ENCODE measurements around the gene B4GALNT4. TPM values are rescaled to one million over a fixed set of nuclear protein-coding genes. Genes with fewer than 3 reads are reported as not detected.
"Not testable (repeated sequence)": the region's sequence is repeated elsewhere in the genome, so short reads cannot be mapped to it uniquely, and the experiment has no call there.

B4GALNT4 gene
- total RNA-seq, 3 donors from 2014 or later (not counting 1 experiment from before 2014, with no cell fraction given): 0.66 to 1.5 (median 1.5) TPM

GRCh38 chr11:385594-386351 is 16.5 kb downstream of the B4GALNT4 start:
- TF ChIP-seq CTCF (IDR thresholded peaks at IDR 0.05): no peak
- Histone ChIP-seq H3K27ac (ENCODE audit: low read length) (no peak overlapping the region), H3K4me3 (ENCODE audit: low read length) (no peak overlapping the region), H3K9me3 (ENCODE audit: control insufficient read depth, insufficient read depth, low read length) (peaks cover 13% of the 10 kb centered on the region), H3K36me3 (ENCODE audit: control insufficient read depth, insufficient read depth, low read length) (no peaks in the 10 kb centered on the region), H3K27me3 (ENCODE audit: control insufficient read depth, insufficient read depth, low read length) (peaks cover 2% of the 10 kb centered on the region), H3K4me1 (ENCODE audit: control insufficient read depth, insufficient read depth, low read length) (peaks cover 27% of the 10 kb centered on the region)
- H3K36me3 Mint-ChIP-seq: no peaks in the 10 kb centered on the region
- intact Hi-C loops (cut with micrococcal nuclease): loop anchor here (5.0 kb wide), 1 partner anchor 187 kb away; no protein-coding TSS in a partner anchor
- peaks cover 18 to 29% of the 10 kb centered on the region in 2 donors for H3K4me1 Mint-ChIP-seq
- no peak overlapping the region for H3K27ac Mint-ChIP-seq
- no peaks in the 10 kb centered on the region for H3K9me3 Mint-ChIP-seq
- H3K27me3 Mint-ChIP-seq (ENCODE audit: low read depth in 2 of 2): peaks cover 0 to 14% of the 10 kb centered on the region in 2 donors
- 92% methylated on average over 13 of the region's 19 CpGs for WGBS (ENCODE audit: insufficient coverage)
- ATAC-seq (no peak), DNase-seq (no peak)
- no peak overlapping the region for H3K4me3 Mint-ChIP-seq

DNA sequence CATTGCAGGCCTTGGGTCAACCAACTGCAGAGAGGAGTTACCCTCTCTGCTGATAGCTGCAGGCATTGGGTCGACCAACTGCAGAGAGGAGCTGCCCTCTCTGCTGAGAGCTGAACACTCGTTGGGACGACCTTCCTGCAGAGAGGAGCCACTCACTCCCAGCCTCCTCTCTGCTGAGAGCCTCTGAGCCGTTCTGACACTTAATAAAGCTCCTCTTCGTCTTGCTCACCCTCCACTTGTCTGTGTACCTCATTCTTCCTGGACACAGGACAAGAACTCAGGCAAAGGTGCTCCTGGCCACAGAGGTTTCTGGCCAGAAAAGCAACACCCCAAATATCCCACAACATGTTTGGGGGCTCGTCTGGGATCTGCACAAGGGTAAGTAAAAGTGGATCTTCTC is 17.2 kb downstream of the B4GALNT4 start:
- H3K9me3 ChIP-seq (ENCODE audit: control insufficient read depth, insufficient read depth, low read length): peaks cover 13% of the 10 kb centered on the region
- no peaks in the 10 kb centered on the region for H3K36me3 ChIP-seq (ENCODE audit: control insufficient read depth, insufficient read depth, low read length)
- Mint-ChIP-seq H3K4me3 (no peak overlapping the region), H3K27me3 (ENCODE audit: low read depth in 2 of 2) (peaks cover 0 to 11% of the 10 kb centered on the region in 2 donors), H3K27ac (no peak overlapping the region), H3K9me3 (no peaks in the 10 kb centered on the region), H3K4me1 (peaks cover 18 to 29% of the 10 kb centered on the region in 2 donors), H3K36me3 (no peaks in the 10 kb centered on the region)
- WGBS (ENCODE audit: insufficient coverage): 96% methylated on average over 6 of the region's 6 CpGs
- no peak overlapping the region for H3K27ac ChIP-seq (ENCODE audit: low read length)
- no peak for TF ChIP-seq CTCF (IDR thresholded peaks at IDR 0.05)
- H3K4me3 ChIP-seq (ENCODE audit: low read length): no peak overlapping the region
- ATAC-seq (no peak), DNase-seq (no peak)
- H3K27me3 ChIP-seq (ENCODE audit: control insufficient read depth, insufficient read depth, low read length): no peaks in the 10 kb centered on the region
- peaks cover 27% of the 10 kb centered on the region for H3K4me1 ChIP-seq (ENCODE audit: control insufficient read depth, insufficient read depth, low read length)
- intact Hi-C loops (cut with micrococcal nuclease): loop anchor here (5.0 kb wide), 1 partner anchor 186 kb away; no protein-coding TSS in a partner anchor

- peak overlapping the region; percentile 14 for H3K27ac ChIP-seq (ENCODE audit: low read length)
- H3K27me3 Mint-ChIP-seq (ENCODE audit: low read depth in 2 of 2): peaks cover 0 to 7% of the 10 kb centered on the region in 2 donors
- peaks cover 27% of the 10 kb centered on the region for H3K4me1 ChIP-seq (ENCODE audit: control insufficient read depth, insufficient read depth, low read length)
- peak overlapping the region; percentile 12 to 47 for H3K27ac Mint-ChIP-seq
- no peak for TF ChIP-seq CTCF (IDR thresholded peaks at IDR 0.05)
- H3K9me3 Mint-ChIP-seq: no peaks in the 10 kb centered on the region
- H3K4me1 Mint-ChIP-seq: peaks cover 18 to 26% of the 10 kb centered on the region in 2 donors
- intact Hi-C loops (cut with micrococcal nuclease): loop anchor here (5.0 kb wide), 1 partner anchor 185 kb away; no protein-coding TSS in a partner anchor
- no peak overlapping the region for H3K4me3 ChIP-seq (ENCODE audit: low read length)
- no peaks in the 10 kb centered on the region for H3K36me3 ChIP-seq (ENCODE audit: control insufficient read depth, insufficient read depth, low read length)
- H3K4me3 Mint-ChIP-seq: peak overlapping the region; percentile 2
- ATAC-seq (peak in 2 of 3 donors; percentile 26 to 55), DNase-seq (no peak)
- 11% methylated on average over 4 of the region's 4 CpGs for WGBS (ENCODE audit: insufficient coverage)
- H3K36me3 Mint-ChIP-seq: no peaks in the 10 kb centered on the region
- H3K27me3 ChIP-seq (ENCODE audit: control insufficient read depth, insufficient read depth, low read length): no peaks in the 10 kb centered on the region
- peaks cover 13% of the 10 kb centered on the region for H3K9me3 ChIP-seq (ENCODE audit: control insufficient read depth, insufficient read depth, low read length)
These were observed 18.0 kb downstream of the B4GALNT4 start for GRCh38 chr11:387193-387793.

DNA sequence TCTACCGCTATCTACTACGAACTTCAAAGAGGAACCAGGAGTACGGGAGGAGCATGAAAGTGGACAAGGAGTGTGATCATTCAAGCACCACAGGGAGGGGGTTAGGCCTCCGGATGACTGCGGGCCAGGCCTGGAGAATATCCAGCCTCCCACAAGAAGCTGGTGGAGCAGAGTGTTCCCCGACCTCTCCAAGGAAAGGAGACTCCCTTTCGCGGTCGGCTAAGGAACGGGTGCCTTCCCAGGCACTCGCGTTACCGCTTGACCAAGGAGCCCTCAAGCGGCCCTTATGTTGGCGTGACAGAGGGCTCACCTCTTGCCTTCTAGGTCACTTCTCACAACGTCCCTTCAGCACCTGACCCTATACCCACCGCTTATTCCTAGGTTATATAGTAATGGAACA is 20.1 kb downstream of the B4GALNT4 start:
- H3K9me3 Mint-ChIP-seq; H3K36me3 ChIP-seq (ENCODE audit: control insufficient read depth, insufficient read depth, low read length); H3K36me3 Mint-ChIP-seq; H3K27me3 Mint-ChIP-seq (ENCODE audit: low read depth in 2 of 2); H3K27ac ChIP-seq (ENCODE audit: low read length); ATAC-seq; H3K4me3 ChIP-seq (ENCODE audit: low read length); H3K4me3 Mint-ChIP-seq; H3K27ac Mint-ChIP-seq; DNase-seq; H3K27me3 ChIP-seq (ENCODE audit: control insufficient read depth, insufficient read depth, low read length): not testable (repeated sequence)
- Histone ChIP-seq H3K4me1 (ENCODE audit: control insufficient read depth, insufficient read depth, low read length) (peaks cover 27% of the 10 kb centered on the region), H3K9me3 (ENCODE audit: control insufficient read depth, insufficient read depth, low read length) (peaks cover 13% of the 10 kb centered on the region)
- H3K4me1 Mint-ChIP-seq: peaks cover 18 to 21% of the 10 kb centered on the region in 2 donors
- 90% methylated on average over 9 of the region's 17 CpGs for WGBS (ENCODE audit: insufficient coverage)
- intact Hi-C loops (cut with micrococcal nuclease): loop anchor here (5.0 kb wide), 1 partner anchor 183 kb away; no protein-coding TSS in a partner anchor
